CD14-positive monocyte (primary cell): Measurements from ENCODE around the gene ZSWIM5. TPM values are rescaled to one million over a fixed set of nuclear protein-coding genes. Genes with fewer than 3 reads are reported as not detected.
"Not testable (repeated sequence)": the region's sequence is repeated elsewhere in the genome, so short reads cannot be mapped to it uniquely, and the experiment has no call there.

Source experiments
- DNase-seq, 3 donors: peaks; one replicate each; pipeline ENCODE4 v3.0.0-alpha.2; 2011 to 2022
- H2AFZ ChIP-seq: 2 replicates; pipeline ENCODE4 v1.6.0; 2012; ENCODE audit warnings: mild to moderate bottlenecking, low read depth, low read length, inconsistent platforms; ENCODE audit not compliant: insufficient read depth, poor library complexity, severe bottlenecking
- H3K27ac ChIP-seq, 2 donors: 1 replicate in 1 of 2; 2 replicates in 1 of 2; pipeline ENCODE4 v1.5.1; 2012 to 2013; ENCODE audit warnings: low read length in 2 of 2, control low read depth in 1 of 2, inconsistent platforms in 1 of 2, low read depth in 1 of 2, mild to moderate bottlenecking in 1 of 2
- H3K27me3 ChIP-seq, 2 donors: one replicate each; pipeline versions ENCODE4 v1.6.0 to v1.6.1; 2011 to 2013; ENCODE audit warnings: low read length in 2 of 2; ENCODE audit not compliant: control insufficient read depth in 2 of 2, insufficient read depth in 2 of 2
- H3K36me3 ChIP-seq, 2 donors: replicated peaks in 1 of 2; 1 replicate in 1 of 2; 2 replicates in 1 of 2; pipeline versions ENCODE4 v1.5.1 to v1.6.1; 2012 to 2013; ENCODE audit warnings: low read length in 2 of 2, control low read depth in 1 of 2, inconsistent platforms in 1 of 2, mild to moderate bottlenecking in 1 of 2; ENCODE audit not compliant: insufficient read depth in 2 of 2, control insufficient read depth in 1 of 2
- H3K4me1 ChIP-seq, 2 donors: 1 replicate in 1 of 2; 2 replicates in 1 of 2; pipeline versions ENCODE4 v1.5.1 to v1.6.1; 2012 to 2013; ENCODE audit warnings: low read length in 2 of 2, control low read depth in 1 of 2, inconsistent platforms in 1 of 2, mild to moderate bottlenecking in 1 of 2, moderate library complexity in 1 of 2; ENCODE audit not compliant: insufficient read depth in 2 of 2, control insufficient read depth in 1 of 2
- H3K4me2 ChIP-seq: replicated peaks from 2 replicates; pipeline ENCODE3; 2012; ENCODE audit warnings: low read length, moderate library complexity, mild to moderate bottlenecking; ENCODE audit not compliant: poor library complexity, severe bottlenecking; ENCODE audit errors: extremely low read depth
- H3K4me3 ChIP-seq, 3 experiments: fragments of 200-600 bp in 1 of 3; sonication (generic) in 1 of 3; replicated peaks in 1 of 3; 1 replicate in 2 of 3; 2 replicates in 1 of 3; pipeline ENCODE4 v1.5.1; 2011 to 2013; ENCODE audit warnings: low read length in 3 of 3, mild to moderate bottlenecking in 3 of 3, control low read depth in 2 of 3, low read depth in 2 of 3, inconsistent platforms in 1 of 3, moderate library complexity in 1 of 3
- H3K79me2 ChIP-seq: 2 replicates; pipeline ENCODE4 v1.6.0; 2012; ENCODE audit warnings: mild to moderate bottlenecking, control low read depth, inconsistent platforms, low read length, moderate library complexity; ENCODE audit not compliant: insufficient read depth
- H3K9ac ChIP-seq: 2 replicates; pipeline ENCODE4 v1.6.0; 2017; ENCODE audit warnings: low read length, mild to moderate bottlenecking; ENCODE audit not compliant: insufficient read depth, poor library complexity, severe bottlenecking
- H3K9me3 ChIP-seq, 2 donors: replicated peaks in 1 of 2; 1 replicate in 1 of 2; 2 replicates in 1 of 2; pipeline versions ENCODE4 v1.5.1 to v1.6.1; 2012 to 2013; ENCODE audit warnings: low read length in 2 of 2, control low read depth in 1 of 2; ENCODE audit not compliant: control insufficient read depth in 1 of 2, insufficient read depth in 1 of 2
- H4K20me1 ChIP-seq: 2 replicates; pipeline ENCODE4 v1.6.0; 2012; ENCODE audit warnings: mild to moderate bottlenecking, low read length, control low read depth, moderate library complexity; ENCODE audit not compliant: insufficient read depth
- H3K27ac Mint-ChIP-seq, 7 donors: one replicate each; pipeline ENCODE4 v1.8.0; 2020; ENCODE audit warnings: mild to moderate bottlenecking in 7 of 7, mixed read lengths in 7 of 7, moderate library complexity in 6 of 7, inconsistent platforms in 2 of 7
- H3K27me3 Mint-ChIP-seq, 3 donors: one replicate each; pipeline ENCODE4 v1.8.0; 2021 to 2022; ENCODE audit warnings: low read depth in 3 of 3, mild to moderate bottlenecking in 3 of 3, mixed read lengths in 3 of 3, moderate library complexity in 3 of 3, inconsistent platforms in 1 of 3
- H3K36me3 Mint-ChIP-seq, 2 donors: one replicate each; pipeline ENCODE4 v1.8.0; 2020; ENCODE audit warnings: mixed read lengths in 2 of 2, inconsistent platforms in 1 of 2, mild to moderate bottlenecking in 1 of 2
- H3K4me1 Mint-ChIP-seq: one replicate; pipeline ENCODE4 v1.8.0; 2020; ENCODE audit warnings: mild to moderate bottlenecking, mixed read lengths
- H3K4me3 Mint-ChIP-seq, 2 donors: one replicate each; pipeline ENCODE4 v1.8.0; 2020; ENCODE audit warnings: mild to moderate bottlenecking in 2 of 2, mixed read lengths in 2 of 2, moderate library complexity in 1 of 2
- H3K9me3 Mint-ChIP-seq, 7 donors: one replicate each; pipeline ENCODE4 v1.8.0; 2020 to 2022; ENCODE audit warnings: mixed read lengths in 7 of 7, mild to moderate bottlenecking in 6 of 7, moderate library complexity in 6 of 7, inconsistent platforms in 2 of 7
- WGBS: methylation state at CpG from one replicate; pipeline ENCODE4 v1.1.5; 2013; ENCODE audit warnings: missing lambda C conversion rate; ENCODE audit not compliant: insufficient coverage; 5-methylcytosine and 5-hydroxymethylcytosine counted together
- intact Hi-C, 2 donors: fragments of 100-400 bp; cut with micrococcal nuclease; formaldehyde crosslinking; loops; one replicate each; pipeline versions ENCODE4 v1.15.0 to v1.15.1; 2023
- polyA plus RNA-seq, 3 donors: library from polyadenylated mRNA; depleted of rRNA in 1 of 3; unstranded in 2 of 3; stranded (reverse) in 1 of 3; fragments of 300-500 nt in 2 of 3; fragments of >200 nt in 1 of 3; fragmentation: Illumina TruSeq in 2 of 3; gene quantifications; 1 replicate in 2 of 3; 2 replicates in 1 of 3; pipeline ENCODE4 v1.2.3, GENCODE V29; 2012 to 2021
- TF ChIP-seq, protein P1 (sequence below): fragments of 200-600 bp; IDR thresholded peaks from one replicate; pipeline ENCODE4 v1.8.0; 2022; ENCODE audit warnings: antibody characterized with exemption, mild to moderate bottlenecking

ZSWIM5 gene
- polyA plus RNA-seq, 3 donors, result not detected

DNA sequence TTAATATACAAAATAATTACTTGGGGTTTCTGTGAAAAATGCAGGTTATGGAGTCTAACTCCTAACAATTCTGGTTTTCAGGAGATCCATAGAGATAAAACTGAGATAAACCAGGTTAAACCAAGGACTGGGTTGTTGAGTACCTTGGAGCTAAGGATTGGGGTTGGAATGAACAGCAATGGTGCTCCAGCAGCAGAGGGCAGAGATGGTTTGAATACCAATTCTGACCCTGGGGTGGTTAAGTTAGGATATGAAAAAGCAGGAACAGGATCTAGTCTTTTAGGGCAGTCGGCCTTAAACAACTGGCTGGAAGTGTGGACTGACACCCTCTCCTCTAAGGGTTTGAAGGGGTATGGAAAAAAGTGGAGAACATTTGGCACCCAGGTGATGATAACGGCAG, 141.3 kb downstream of the ZSWIM5 start:
- intact Hi-C loops, result no loop called here
- Mint-ChIP-seq H3K9me3 (peaks cover 0 to 3% (median 0%) of the 10 kb centered on the region in 7 donors), H3K4me3 (no peak overlapping the region), H3K27me3 (peaks cover 0 to 3% (median 0%) of the 10 kb centered on the region in 3 donors), H3K36me3 (no peaks in the 10 kb centered on the region), H3K27ac (peak overlapping the region in 1 of 7 donors; percentile 35), H3K4me1 (no peaks in the 10 kb centered on the region)
- TF ChIP-seq, protein P1, sequence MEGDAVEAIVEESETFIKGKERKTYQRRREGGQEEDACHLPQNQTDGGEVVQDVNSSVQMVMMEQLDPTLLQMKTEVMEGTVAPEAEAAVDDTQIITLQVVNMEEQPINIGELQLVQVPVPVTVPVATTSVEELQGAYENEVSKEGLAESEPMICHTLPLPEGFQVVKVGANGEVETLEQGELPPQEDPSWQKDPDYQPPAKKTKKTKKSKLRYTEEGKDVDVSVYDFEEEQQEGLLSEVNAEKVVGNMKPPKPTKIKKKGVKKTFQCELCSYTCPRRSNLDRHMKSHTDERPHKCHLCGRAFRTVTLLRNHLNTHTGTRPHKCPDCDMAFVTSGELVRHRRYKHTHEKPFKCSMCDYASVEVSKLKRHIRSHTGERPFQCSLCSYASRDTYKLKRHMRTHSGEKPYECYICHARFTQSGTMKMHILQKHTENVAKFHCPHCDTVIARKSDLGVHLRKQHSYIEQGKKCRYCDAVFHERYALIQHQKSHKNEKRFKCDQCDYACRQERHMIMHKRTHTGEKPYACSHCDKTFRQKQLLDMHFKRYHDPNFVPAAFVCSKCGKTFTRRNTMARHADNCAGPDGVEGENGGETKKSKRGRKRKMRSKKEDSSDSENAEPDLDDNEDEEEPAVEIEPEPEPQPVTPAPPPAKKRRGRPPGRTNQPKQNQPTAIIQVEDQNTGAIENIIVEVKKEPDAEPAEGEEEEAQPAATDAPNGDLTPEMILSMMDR, result no peak
- H3K4me3 ChIP-seq, result no peak overlapping the region
- H3K4me2 ChIP-seq, result no peak overlapping the region
- no peak overlapping the region for H3K9ac ChIP-seq
- H3K4me1 ChIP-seq, result no peaks in the 10 kb centered on the region
- no peaks in the 10 kb centered on the region for H3K79me2 ChIP-seq
- H4K20me1 ChIP-seq, result no peaks in the 10 kb centered on the region
- H3K9me3 ChIP-seq, result no peaks in the 10 kb centered on the region
- no peak overlapping the region for H2AFZ ChIP-seq
- H3K27me3 ChIP-seq, result no peaks in the 10 kb centered on the region
- DNase-seq, result no peak
- H3K27ac ChIP-seq, result no peak overlapping the region
- no peaks in the 10 kb centered on the region for H3K36me3 ChIP-seq
- whole genome bisulfite sequencing, result 100% methylated on average over 1 of the region's 2 CpGs

DNA sequence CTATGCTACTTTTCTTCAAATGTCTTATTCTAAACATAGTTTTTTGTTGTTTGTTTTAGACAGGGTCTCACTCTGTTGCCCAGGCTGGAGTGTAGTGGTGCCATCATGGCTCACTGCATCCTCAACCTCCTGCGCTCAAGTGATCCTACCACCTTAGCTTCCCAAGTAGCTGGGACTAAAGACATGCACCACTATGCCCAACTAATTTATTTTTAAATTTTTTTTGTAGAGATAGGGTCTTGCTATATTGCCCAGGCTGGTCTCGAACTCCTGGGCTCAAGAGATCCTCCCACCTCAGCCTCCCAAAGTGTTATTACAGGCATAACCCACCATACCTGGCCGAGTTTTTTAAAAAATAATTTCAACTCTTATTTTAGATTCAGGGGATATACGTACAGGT, 143.9 kb downstream of the ZSWIM5 start:
- H3K9me3 ChIP-seq, H3K36me3 ChIP-seq, H3K4me1 Mint-ChIP-seq, H3K4me2 ChIP-seq, H3K9me3 Mint-ChIP-seq, H3K4me1 ChIP-seq, H3K79me2 ChIP-seq, intact Hi-C loops, H2AFZ ChIP-seq, H3K9ac ChIP-seq, H3K27me3 Mint-ChIP-seq, H3K4me3 Mint-ChIP-seq, H3K36me3 Mint-ChIP-seq, H3K27ac Mint-ChIP-seq, DNase-seq, H3K27ac ChIP-seq, H3K4me3 ChIP-seq, H3K27me3 ChIP-seq, H4K20me1 ChIP-seq: not testable (repeated sequence)
- WGBS, result no CpG with 5 or more reads among the region's 4 CpGs
